GM23248 (cell line): ENCODE data around the gene MAP2K5. TPM values are rescaled to one million over a fixed set of nuclear protein-coding genes. Genes with fewer than 3 reads are reported as not detected.

Experiments used
- DNase-seq: peaks from one replicate; pipeline ENCODE4 v3.0.0-alpha.2; 2015
- H2AFZ ChIP-seq: fragments of 200-600 bp; sonication (generic); 2 replicates; pipeline ENCODE4 v1.6.1; 2016; ENCODE audit warnings: antibody characterized with exemption
- H3F3A ChIP-seq: fragments of 200-600 bp; sonication (generic); 2 replicates; pipeline ENCODE4 v1.6.1; 2016; ENCODE audit warnings: mild to moderate bottlenecking, antibody characterized with exemption, mixed run types; ENCODE audit not compliant: insufficient read depth
- H3K27ac ChIP-seq: fragments of 200-600 bp; sonication (generic); 2 replicates; pipeline ENCODE4 v1.5.1; 2016; ENCODE audit warnings: mild to moderate bottlenecking
- H3K27me3 ChIP-seq: fragments of 200-600 bp; sonication (generic); replicated peaks from 2 replicates; pipeline ENCODE4 v1.6.1; 2016; ENCODE audit warnings: mild to moderate bottlenecking; ENCODE audit not compliant: insufficient read depth
- H3K36me3 ChIP-seq: fragments of 200-600 bp; sonication (generic); 2 replicates; pipeline ENCODE4 v1.6.1; 2016; ENCODE audit warnings: low read depth, mild to moderate bottlenecking
- H3K4me1 ChIP-seq: fragments of 200-600 bp; sonication (generic); 2 replicates; pipeline ENCODE4 v1.6.1; 2016; ENCODE audit warnings: mild to moderate bottlenecking; ENCODE audit not compliant: insufficient read depth
- H3K4me2 ChIP-seq: fragments of 200-600 bp; sonication (generic); one replicate; pipeline ENCODE4 v1.6.1; 2016; ENCODE audit warnings: mild to moderate bottlenecking; ENCODE audit not compliant: unreplicated experiment
- H3K4me3 ChIP-seq: fragments of 200-600 bp; sonication (generic); 2 replicates; pipeline ENCODE4 v1.5.1; 2016; ENCODE audit warnings: mild to moderate bottlenecking
- H3K79me2 ChIP-seq: fragments of 200-600 bp; sonication (generic); 2 replicates; pipeline ENCODE4 v1.6.1; 2016; ENCODE audit warnings: mild to moderate bottlenecking; ENCODE audit not compliant: insufficient read depth
- H3K9ac ChIP-seq: fragments of 200-600 bp; sonication (generic); 2 replicates; pipeline ENCODE4 v1.6.1; 2016; ENCODE audit warnings: mild to moderate bottlenecking
- H3K9me2 ChIP-seq: fragments of 200-600 bp; sonication (generic); 2 replicates; pipeline ENCODE4 v1.6.1; 2016; ENCODE audit warnings: mixed run types, mild to moderate bottlenecking, moderate library complexity; ENCODE audit not compliant: insufficient read depth
- H3K9me3 ChIP-seq: fragments of 200-600 bp; sonication (generic); one replicate; pipeline ENCODE4 v1.6.1; 2017; ENCODE audit warnings: low read depth
- H4K20me1 ChIP-seq: fragments of 200-600 bp; sonication (generic); 2 replicates; pipeline ENCODE4 v1.6.0; 2016; ENCODE audit not compliant: insufficient read depth
- EZH2 ChIP-seq: fragments of 200-600 bp; sonication (generic); IDR thresholded peaks from 2 replicates; pipeline ENCODE4 v1.6.1; 2018; ENCODE audit warnings: antibody characterized with exemption, mild to moderate bottlenecking; ENCODE audit not compliant: insufficient read depth, poor library complexity, severe bottlenecking
- EZH2phosphoT487 ChIP-seq: fragments of 200-600 bp; sonication (generic); IDR thresholded peaks from 2 replicates; pipeline ENCODE4 v1.6.1; 2018; ENCODE audit warnings: antibody characterized with exemption, moderate library complexity, mild to moderate bottlenecking, low read depth; ENCODE audit not compliant: insufficient read depth
- WGBS, 2 experiments: methylation state at CpG; one replicate each; pipeline ENCODE4 v1.1.6; 2015 to 2017; ENCODE audit warnings: low lambda C conversion rate in 2 of 2, low coverage in 1 of 2; ENCODE audit errors: missing lambda C conversion rate in 2 of 2; 5-methylcytosine and 5-hydroxymethylcytosine counted together
- in situ Hi-C: fragments of 300-500 bp; cut with MboI; formaldehyde crosslinking; loops from 2 replicates; pipeline ENCODE4 v1.15.0; 2020
- polyA plus RNA-seq: library from polyadenylated mRNA; unstranded; fragments of >200 nt; fragmentation: Nextera tagmentation; extraction: Ambion mirVana; gene quantifications from 2 replicates; pipeline ENCODE4 v1.2.1, GENCODE V29; 2016
- total RNA-seq: library from RNA; depleted of rRNA; stranded (reverse); fragments of >200 nt; shearing (Covaris generic); gene quantifications from 2 replicates; pipeline ENCODE4 v1.2.3, GENCODE V29; 2014

Gene MAP2K5
- total and polyA plus RNA-seq, 2 experiments from 2014 or later, result 2.8 to 15.0 TPM

GRCh38 chr15:67815036-67815592 lies 272.6 kb downstream of the MAP2K5 start:
- TF ChIP-seq EZH2phosphoT487 (no peak), EZH2 (no peak)
- DNase-seq, result no peak
- H4K20me1 ChIP-seq, result no peaks in the 10 kb centered on the region
- H3F3A ChIP-seq, result no peaks in the 10 kb centered on the region
- H3K9me3 ChIP-seq, result no peaks in the 10 kb centered on the region
- no peaks in the 10 kb centered on the region for H3K9me2 ChIP-seq
- no peak overlapping the region for H2AFZ ChIP-seq
- no peak overlapping the region for H3K27ac ChIP-seq
- H3K36me3 ChIP-seq, result no peaks in the 10 kb centered on the region
- no peak overlapping the region for H3K9ac ChIP-seq
- no peak overlapping the region for H3K4me3 ChIP-seq
- no peaks in the 10 kb centered on the region for H3K4me1 ChIP-seq
- H3K79me2 ChIP-seq, result no peaks in the 10 kb centered on the region
- H3K4me2 ChIP-seq, result no peak overlapping the region
- 82 to 85% methylated on average over 5 of the region's 5 CpGs for WGBS, 2 experiments
- H3K27me3 ChIP-seq, result peaks cover 11% of the 10 kb centered on the region
- in situ Hi-C loops, result no loop called here

- no peak overlapping the region for H3K4me2 ChIP-seq
- no peaks in the 10 kb centered on the region for H3K9me3 ChIP-seq
- no peaks in the 10 kb centered on the region for H3K79me2 ChIP-seq
- no peaks in the 10 kb centered on the region for H3K4me1 ChIP-seq
- H3F3A ChIP-seq, result no peaks in the 10 kb centered on the region
- no peaks in the 10 kb centered on the region for H4K20me1 ChIP-seq
- in situ Hi-C loops, result no loop called here
- no peak for DNase-seq
- no peak overlapping the region for H3K9ac ChIP-seq
- no peak overlapping the region for H3K27ac ChIP-seq
- TF ChIP-seq EZH2 (no peak), EZH2phosphoT487 (no peak)
- no peak overlapping the region for H2AFZ ChIP-seq
- no peaks in the 10 kb centered on the region for H3K9me2 ChIP-seq
- H3K27me3 ChIP-seq, result peaks cover 26% of the 10 kb centered on the region
- H3K36me3 ChIP-seq, result no peaks in the 10 kb centered on the region
- 78 to 79% methylated on average over 3 of the region's 3 CpGs for WGBS, 2 experiments
- H3K4me3 ChIP-seq, result no peak overlapping the region
Measured at GRCh38 chr15:67816668-67817067, 274.2 kb downstream of the MAP2K5 start.

- DNase-seq, result no peak
- TF ChIP-seq EZH2phosphoT487 (no peak), EZH2 (no peak)
- Histone ChIP-seq H3K36me3 (no peaks in the 10 kb centered on the region), H3K27ac (no peak overlapping the region), H4K20me1 (no peaks in the 10 kb centered on the region), H3K79me2 (no peaks in the 10 kb centered on the region), H2AFZ (no peak overlapping the region), H3K4me1 (no peaks in the 10 kb centered on the region), H3K27me3 (peaks cover 42% of the 10 kb centered on the region), H3K9me2 (no peaks in the 10 kb centered on the region), H3K4me2 (no peak overlapping the region), H3K9ac (no peak overlapping the region), H3K4me3 (no peak overlapping the region), H3F3A (no peaks in the 10 kb centered on the region), H3K9me3 (no peaks in the 10 kb centered on the region)
- in situ Hi-C loops, result no loop called here
- 23 to 26% methylated on average over 3 of the region's 3 CpGs for WGBS, 2 experiments
Measured at GRCh38 chr15:67818464-67818863, 276.0 kb downstream of the MAP2K5 start.

GRCh38 chr15:67819636-67820035 lies 277.1 kb downstream of the MAP2K5 start:
- H3K27me3 ChIP-seq, result peaks cover 54% of the 10 kb centered on the region
- 16% methylated on average over 19 of the region's 19 CpGs for WGBS, 2 experiments
- no peaks in the 10 kb centered on the region for H3K9me2 ChIP-seq
- no peaks in the 10 kb centered on the region for H3K4me1 ChIP-seq
- no peak overlapping the region for H2AFZ ChIP-seq
- H3K4me2 ChIP-seq, result no peak overlapping the region
- in situ Hi-C loops, result no loop called here
- no peaks in the 10 kb centered on the region for H3F3A ChIP-seq
- no peaks in the 10 kb centered on the region for H3K9me3 ChIP-seq
- H3K4me3 ChIP-seq, result no peak overlapping the region
- TF ChIP-seq EZH2phosphoT487 (no peak), EZH2 (no peak)
- DNase-seq, result no peak
- no peaks in the 10 kb centered on the region for H3K36me3 ChIP-seq
- H3K79me2 ChIP-seq, result no peaks in the 10 kb centered on the region
- no peaks in the 10 kb centered on the region for H4K20me1 ChIP-seq
- H3K27ac ChIP-seq, result no peak overlapping the region
- no peak overlapping the region for H3K9ac ChIP-seq
